ENCODE results near the gene CEP104. TPM values are rescaled to one million over a fixed set of nuclear protein-coding genes. Genes with fewer than 3 reads are reported as not detected.
A peak's percentile ranks its signal among the peaks of the same experiment; 100 is the strongest.

The CEP104 gene
- total RNA-seq, 1 experiment from 2014 or later = 47.7 TPM

DNA sequence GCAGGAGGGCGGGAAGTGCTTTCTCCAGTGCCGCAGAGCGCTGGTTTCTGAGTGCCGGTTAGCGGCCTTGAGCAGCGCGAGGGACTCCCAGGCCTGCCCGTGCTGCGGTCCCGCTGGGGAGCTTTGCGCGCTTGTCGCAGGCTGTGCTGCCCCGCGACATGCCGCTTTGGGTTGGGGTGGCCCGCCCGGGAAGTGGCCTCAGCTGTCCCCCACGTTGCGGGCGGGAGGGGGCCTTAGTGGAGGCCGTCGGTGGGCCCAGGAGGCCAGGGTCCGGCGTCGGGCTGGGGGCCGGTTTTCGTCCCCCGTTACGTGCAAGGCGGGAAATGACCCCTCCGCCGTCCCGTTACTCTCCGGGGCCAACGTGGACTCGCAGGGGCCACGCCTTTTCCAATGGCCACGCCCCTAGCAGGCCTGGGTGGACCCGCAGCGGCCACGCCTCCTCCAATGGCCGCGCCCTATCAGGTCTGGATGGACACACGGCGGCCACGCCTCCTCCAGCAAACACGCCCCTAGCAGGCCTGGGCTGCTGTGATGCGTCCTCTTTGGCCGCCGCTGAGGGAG, 44.0 kb upstream of the CEP104 start:
- peak; percentile 85 to 98 for DNase-seq
- intact Hi-C loops (cut with micrococcal nuclease; ENCODE audit: unreplicated experiment) = loop anchor here (1.0 to 10.0 kb wide), 3 partner anchors 44 to 448 kb away; partner anchors contain the start of genes CEP104, DFFB and LRRC47
- no TSS peak for BruUV-seq (replicated peaks)
- peaks cover 14% of the 10 kb centered on the region; the same call in 1 of the 2 replicates for H3K4me1 ChIP-seq (replicated peaks; ENCODE audit: insufficient read depth)
- peak overlapping the region; percentile 80 for H3K4me3 ChIP-seq
- H3K4me2 ChIP-seq = peak overlapping the region; percentile 80
- peaks cover 21% of the 10 kb centered on the region; the same call in 1 of the 2 replicates for H3F3A ChIP-seq (ENCODE audit: insufficient read depth, low read depth)
- TF ChIP-seq, protein P1, sequence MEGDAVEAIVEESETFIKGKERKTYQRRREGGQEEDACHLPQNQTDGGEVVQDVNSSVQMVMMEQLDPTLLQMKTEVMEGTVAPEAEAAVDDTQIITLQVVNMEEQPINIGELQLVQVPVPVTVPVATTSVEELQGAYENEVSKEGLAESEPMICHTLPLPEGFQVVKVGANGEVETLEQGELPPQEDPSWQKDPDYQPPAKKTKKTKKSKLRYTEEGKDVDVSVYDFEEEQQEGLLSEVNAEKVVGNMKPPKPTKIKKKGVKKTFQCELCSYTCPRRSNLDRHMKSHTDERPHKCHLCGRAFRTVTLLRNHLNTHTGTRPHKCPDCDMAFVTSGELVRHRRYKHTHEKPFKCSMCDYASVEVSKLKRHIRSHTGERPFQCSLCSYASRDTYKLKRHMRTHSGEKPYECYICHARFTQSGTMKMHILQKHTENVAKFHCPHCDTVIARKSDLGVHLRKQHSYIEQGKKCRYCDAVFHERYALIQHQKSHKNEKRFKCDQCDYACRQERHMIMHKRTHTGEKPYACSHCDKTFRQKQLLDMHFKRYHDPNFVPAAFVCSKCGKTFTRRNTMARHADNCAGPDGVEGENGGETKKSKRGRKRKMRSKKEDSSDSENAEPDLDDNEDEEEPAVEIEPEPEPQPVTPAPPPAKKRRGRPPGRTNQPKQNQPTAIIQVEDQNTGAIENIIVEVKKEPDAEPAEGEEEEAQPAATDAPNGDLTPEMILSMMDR (conservative IDR thresholded peaks at IDR 0.05) = no peak
- TF ChIP-seq EZH2 (IDR thresholded peaks at IDR 0.05; ENCODE audit: low read depth) = no peak
- POLR2A ChIA-PET (ENCODE audit: unreplicated experiment) = no interaction called here
- H4K20me1 ChIP-seq (ENCODE audit: insufficient read depth) = peaks cover 19% of the 10 kb centered on the region
- peak overlapping the region; percentile 98 for H2AFZ ChIP-seq
- CTCF ChIA-PET = no interaction called here
- no peaks in the 10 kb centered on the region for H3K9me3 ChIP-seq (ENCODE audit: insufficient read depth, low read depth)
- no peaks in the 10 kb centered on the region for H3K27me3 ChIP-seq (ENCODE audit: insufficient read depth, low read depth)
- no peaks in the 10 kb centered on the region for H3K9me2 ChIP-seq (ENCODE audit: insufficient read depth)
- peak overlapping the region; percentile 98 for H3K27ac ChIP-seq
- peaks cover 7% of the 10 kb centered on the region; the same call in 1 of the 2 replicates for H3K36me3 ChIP-seq (ENCODE audit: low read depth)
- peaks cover 39% of the 10 kb centered on the region for H3K79me2 ChIP-seq (ENCODE audit: low read depth)

DNA sequence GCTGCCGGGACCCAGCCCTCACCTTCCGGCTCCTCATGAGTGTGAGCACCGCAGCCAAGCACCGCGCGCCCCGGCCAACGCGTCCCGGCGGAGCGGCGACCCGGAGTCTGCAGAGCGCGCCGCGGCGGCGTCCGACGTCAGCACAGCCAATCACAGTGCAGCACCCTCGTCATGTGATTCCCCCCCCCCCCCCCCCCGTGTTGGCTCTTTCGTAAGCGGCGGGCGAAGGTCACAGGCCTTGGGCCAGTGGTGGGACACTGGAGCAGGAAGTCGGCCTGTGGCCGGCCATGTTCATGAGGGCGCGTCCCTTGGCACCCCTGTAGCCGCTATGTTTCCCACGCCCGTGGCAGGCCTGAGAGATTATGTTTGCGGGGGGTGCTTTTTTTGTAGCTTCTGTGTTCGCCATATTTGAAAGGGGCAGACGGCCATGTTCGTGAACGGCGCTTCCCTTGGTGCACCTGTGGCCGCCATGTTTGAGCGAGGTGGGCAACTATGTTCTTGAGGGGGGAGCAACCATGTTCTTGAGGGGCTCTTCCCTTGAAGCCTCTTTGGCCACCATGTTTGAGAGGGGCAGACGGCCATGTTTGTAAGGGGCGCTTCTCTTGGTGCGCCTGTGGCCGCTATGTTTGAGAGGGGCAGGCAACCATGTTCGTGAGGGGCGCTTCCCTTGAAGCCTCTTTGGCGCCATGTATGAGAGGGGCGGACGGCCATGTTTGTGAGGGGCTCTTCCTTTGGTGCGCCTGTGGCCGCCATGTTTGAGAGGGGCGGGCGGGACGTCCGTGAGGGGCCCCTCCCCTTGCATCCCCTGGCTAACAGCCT, 43.3 kb upstream of the CEP104 start, which contains the start of gene C1orf174:
C1orf174 (minus strand) TSS at position 123 of the 819 bp plus-strand sequence; CDS start at position 37, 86 bp downstream.
- peak within 1 kb of the TSS; percentile 98 for H2AFZ ChIP-seq
- intact Hi-C loops (cut with micrococcal nuclease; ENCODE audit: unreplicated experiment) = loop anchor here (1.0 to 10.0 kb wide), 3 partner anchors 43 to 448 kb away; partner anchors contain the start of genes CEP104, DFFB and LRRC47
- no peak for TF ChIP-seq EZH2 (IDR thresholded peaks at IDR 0.05; ENCODE audit: low read depth)
- TF ChIP-seq, protein P1 (conservative IDR thresholded peaks at IDR 0.05) = no peak

DNA sequence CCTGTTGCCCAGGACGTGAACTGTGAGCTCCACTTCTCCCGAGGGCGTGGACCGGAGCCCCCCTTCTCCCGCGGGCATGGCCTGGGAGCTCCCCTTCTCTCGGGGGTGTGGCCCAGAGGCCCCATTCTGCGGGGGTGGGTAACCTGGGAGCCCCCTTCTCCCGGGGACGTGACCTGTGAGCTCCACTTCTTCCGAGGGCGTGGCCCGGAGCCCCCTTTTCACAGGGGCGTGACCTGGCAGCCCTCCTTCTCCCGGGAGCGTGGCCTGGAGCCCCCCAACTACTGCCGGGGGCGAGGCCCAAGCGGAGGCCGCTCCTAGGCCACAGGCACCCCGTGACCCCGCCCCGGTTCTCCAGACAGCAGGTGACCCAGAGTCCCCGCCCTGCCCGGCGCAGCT, 42.7 kb upstream of the CEP104 start:
- peak overlapping the region; percentile 80 for H3K4me3 ChIP-seq
- BruUV-seq (replicated peaks) = TSS peak; percentile 12
- H3K4me2 ChIP-seq = peak overlapping the region; percentile 81
- H3K27me3 ChIP-seq (ENCODE audit: insufficient read depth, low read depth) = no peaks in the 10 kb centered on the region
- peak overlapping the region; percentile 98 for H3K27ac ChIP-seq
- peaks cover 14% of the 10 kb centered on the region; the same call in 1 of the 2 replicates for H3K4me1 ChIP-seq (replicated peaks; ENCODE audit: insufficient read depth)
- peaks cover 7% of the 10 kb centered on the region; the same call in 1 of the 2 replicates for H3K36me3 ChIP-seq (ENCODE audit: low read depth)
- peaks cover 52% of the 10 kb centered on the region for H3K79me2 ChIP-seq (ENCODE audit: low read depth)
- H2AFZ ChIP-seq = peak overlapping the region; percentile 88
- ChIA-PET CTCF (interaction anchor here (0.7 kb wide), 1 partner anchor 447 kb away, joined by 3 read pairs; no protein-coding TSS in a partner anchor), POLR2A (ENCODE audit: unreplicated experiment) (interaction anchor here (0.6 kb wide), 2 partner anchors 23 to 42 kb away, joined by 5 read pairs; partner anchors contain the start of genes CEP104 and DFFB)
- H3F3A ChIP-seq (ENCODE audit: insufficient read depth, low read depth) = peaks cover 21% of the 10 kb centered on the region; the same call in 1 of the 2 replicates
- H4K20me1 ChIP-seq (ENCODE audit: insufficient read depth) = peaks cover 30% of the 10 kb centered on the region
- TF ChIP-seq, protein P1 (conservative IDR thresholded peaks at IDR 0.05) = no peak; the same call in 1 of the 2 replicates
- no peak for TF ChIP-seq EZH2 (IDR thresholded peaks at IDR 0.05; ENCODE audit: low read depth)
- H3K9me3 ChIP-seq (ENCODE audit: insufficient read depth, low read depth) = no peaks in the 10 kb centered on the region
- H3K9me2 ChIP-seq (ENCODE audit: insufficient read depth) = no peaks in the 10 kb centered on the region
- intact Hi-C loops (cut with micrococcal nuclease; ENCODE audit: unreplicated experiment) = loop anchor here (1.0 to 10.0 kb wide), 3 partner anchors 42 to 447 kb away; partner anchors contain the start of genes CEP104, DFFB and LRRC47
- DNase-seq = peak in 1 of 2 experiments; percentile 33

More for the DNA sequence above, 43.3 kb upstream of the CEP104 start, which contains the start of gene C1orf174:
- H3K79me2 ChIP-seq (ENCODE audit: low read depth) = peaks cover 46% of the 10 kb centered on the region
- peaks cover 7% of the 10 kb centered on the region; the same call in 1 of the 2 replicates for H3K36me3 ChIP-seq (ENCODE audit: low read depth)
- no peaks in the 10 kb centered on the region for H3K9me2 ChIP-seq (ENCODE audit: insufficient read depth)
- TSS peak; percentile 66 for BruUV-seq (replicated peaks)
- peak within 1 kb of the TSS; percentile 81 for H3K4me2 ChIP-seq
- H3K27me3 ChIP-seq (ENCODE audit: insufficient read depth, low read depth) = no peaks in the 10 kb centered on the region
- CTCF ChIA-PET = interaction anchor here (0.7 kb wide), 1 partner anchor 448 kb away, joined by 3 read pairs; no protein-coding TSS in a partner anchor
- peak within 1 kb of the TSS; percentile 98 for H3K27ac ChIP-seq
- POLR2A ChIA-PET (ENCODE audit: unreplicated experiment) = no interaction called here
- H3K4me3 ChIP-seq = peak within 1 kb of the TSS; percentile 80
- DNase-seq = peak; percentile 85 to 88
- H3K9me3 ChIP-seq (ENCODE audit: insufficient read depth, low read depth) = no peaks in the 10 kb centered on the region
- peaks cover 25% of the 10 kb centered on the region for H4K20me1 ChIP-seq (ENCODE audit: insufficient read depth)
- peaks cover 21% of the 10 kb centered on the region; the same call in 1 of the 2 replicates for H3F3A ChIP-seq (ENCODE audit: insufficient read depth, low read depth)
- peaks cover 14% of the 10 kb centered on the region; the same call in 1 of the 2 replicates for H3K4me1 ChIP-seq (replicated peaks; ENCODE audit: insufficient read depth)

All from PC-9 (cell line).